Breast epithelium (tissue), 3 donors: ENCODE data around the gene DNAJB13.

Source experiments
- POLR2A ChIP-seq: fragments of 450-650 bp; IDR thresholded peaks from one replicate; pipeline ENCODE4 v1.6.1; 2016; ENCODE audit warnings: antibody characterized with exemption, mild to moderate bottlenecking, moderate library complexity
- POLR2AphosphoS5 ChIP-seq, 3 donors: sonication (generic); formaldehyde crosslinking; IDR thresholded peaks; one replicate each; pipeline ENCODE4 v1.6.1; 2017; ENCODE audit warnings: antibody characterized with exemption in 3 of 3
- TF ChIP-seq, protein P1 (sequence below), 3 donors: fragments of 450-650 bp; IDR thresholded peaks; one replicate each; pipeline ENCODE4 v1.5.1; 2016 to 2017; ENCODE audit warnings: antibody characterized with exemption in 3 of 3, mild to moderate bottlenecking in 3 of 3, moderate library complexity in 3 of 3

DNA sequence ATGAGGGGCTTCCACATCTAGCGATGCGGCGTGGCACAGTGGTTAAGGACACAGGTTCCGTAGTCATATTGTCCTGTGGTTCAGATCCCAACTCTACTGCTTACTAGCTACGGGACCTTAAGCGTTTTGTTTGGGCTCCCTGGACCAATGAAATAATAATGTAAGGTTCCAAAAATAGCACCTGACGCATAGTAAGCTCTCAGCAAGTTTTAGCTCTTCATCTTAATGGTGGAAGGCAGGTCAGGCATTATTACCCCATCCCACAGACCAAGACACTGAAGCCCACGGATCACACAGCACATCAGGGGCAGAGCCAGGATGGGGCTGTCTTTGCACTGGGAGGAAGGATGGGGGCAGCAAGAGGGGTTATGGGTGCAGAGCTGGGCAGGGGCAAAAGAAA lies 13.0 kb downstream of the DNAJB13 start:
- TF ChIP-seq, protein P1, sequence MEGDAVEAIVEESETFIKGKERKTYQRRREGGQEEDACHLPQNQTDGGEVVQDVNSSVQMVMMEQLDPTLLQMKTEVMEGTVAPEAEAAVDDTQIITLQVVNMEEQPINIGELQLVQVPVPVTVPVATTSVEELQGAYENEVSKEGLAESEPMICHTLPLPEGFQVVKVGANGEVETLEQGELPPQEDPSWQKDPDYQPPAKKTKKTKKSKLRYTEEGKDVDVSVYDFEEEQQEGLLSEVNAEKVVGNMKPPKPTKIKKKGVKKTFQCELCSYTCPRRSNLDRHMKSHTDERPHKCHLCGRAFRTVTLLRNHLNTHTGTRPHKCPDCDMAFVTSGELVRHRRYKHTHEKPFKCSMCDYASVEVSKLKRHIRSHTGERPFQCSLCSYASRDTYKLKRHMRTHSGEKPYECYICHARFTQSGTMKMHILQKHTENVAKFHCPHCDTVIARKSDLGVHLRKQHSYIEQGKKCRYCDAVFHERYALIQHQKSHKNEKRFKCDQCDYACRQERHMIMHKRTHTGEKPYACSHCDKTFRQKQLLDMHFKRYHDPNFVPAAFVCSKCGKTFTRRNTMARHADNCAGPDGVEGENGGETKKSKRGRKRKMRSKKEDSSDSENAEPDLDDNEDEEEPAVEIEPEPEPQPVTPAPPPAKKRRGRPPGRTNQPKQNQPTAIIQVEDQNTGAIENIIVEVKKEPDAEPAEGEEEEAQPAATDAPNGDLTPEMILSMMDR (IDR thresholded peaks at IDR 0.05), result no peak
- TF ChIP-seq POLR2A (no peak), POLR2AphosphoS5 (IDR thresholded peaks at IDR 0.05) (no peak)
